ENCODE data around the gene KRTAP5-2. TPM values are rescaled to one million over a fixed set of nuclear protein-coding genes. Genes with fewer than 3 reads are reported as not detected.

The KRTAP5-2 gene
- total and polyA plus RNA-seq, 2 of the 4 experiments (the other 2 are of a cell fraction): not detected

GRCh38 chr11:1645357-1645821 lies 47.3 kb upstream of the KRTAP5-2 start:
- Histone ChIP-seq H2BK120ac (ENCODE audit: low read depth, low read length) (no peak overlapping the region), H3K27ac (ENCODE audit: insufficient read depth, low read length) (no peak overlapping the region), H2AK5ac (ENCODE audit: low read depth, low read length) (no peak overlapping the region), H3K79me1 (ENCODE audit: low read depth in 1 of 2, low read length in 2 of 2) (no peaks in the 10 kb centered on the region), H3K4me1 (ENCODE audit: control insufficient read depth, insufficient read depth, low read length) (no peaks in the 10 kb centered on the region), H3K36me3 (ENCODE audit: control insufficient read depth, insufficient read depth, low read length) (no peaks in the 10 kb centered on the region), H4K91ac (ENCODE audit: insufficient read depth, low read depth, low read length) (no peak overlapping the region), H3K14ac (replicated peaks; ENCODE audit: low read depth, low read length) (no peak overlapping the region), H3K4me2 (ENCODE audit: low read depth, low read length) (no peak overlapping the region), H4K5ac (ENCODE audit: low read depth, low read length) (no peak overlapping the region), H3K4me3 (ENCODE audit: insufficient read depth, low read depth, low read length) (no peak overlapping the region), H2BK5ac (ENCODE audit: low read depth, low read length, poor library complexity, severe bottlenecking) (no peak overlapping the region), H3K9ac (ENCODE audit: low read depth, low read length) (no peak overlapping the region), H3K9me3 (ENCODE audit: control insufficient read depth, insufficient read depth, low read length) (no peaks in the 10 kb centered on the region), H3K56ac (ENCODE audit: extremely low read depth, insufficient read depth, low read length) (no peak overlapping the region), H2BK15ac (ENCODE audit: low read depth, low read length) (no peak overlapping the region), H3K4ac (ENCODE audit: low read depth, low read length) (no peak overlapping the region), H3K23ac (ENCODE audit: low read depth, low read length) (no peak overlapping the region), H3K9me1 (ENCODE audit: insufficient read depth, low read length) (no peaks in the 10 kb centered on the region), H3K27me3 (ENCODE audit: control insufficient read depth, insufficient read depth, low read length) (peaks cover 33% of the 10 kb centered on the region), H4K8ac (ENCODE audit: low read depth in 2 of 2, low read length in 2 of 2) (no peak overlapping the region), H4K20me1 (ENCODE audit: insufficient read depth, low read length) (no peaks in the 10 kb centered on the region), H2AFZ (replicated peaks; ENCODE audit: low read length, poor library complexity) (no peak overlapping the region), H3K18ac (ENCODE audit: low read depth, low read length) (no peak overlapping the region), H2BK20ac (ENCODE audit: low read depth, low read length) (no peak overlapping the region), H2AK9ac (replicated peaks; ENCODE audit: low read depth, low read length, poor library complexity) (no peak overlapping the region)
- DNase-seq (no peak), ATAC-seq (ENCODE audit: low read depth) (no peak)
- dilution Hi-C loops (cut with HindIII; ENCODE audit: low sequenced_read_pairs, unreplicated experiment) (no loop called here), in situ Hi-C loops (cut with MboI; ENCODE audit: low sequenced_read_pairs) (no loop called here), intact Hi-C loops (cut with micrococcal nuclease) (no loop called here)
- ChIA-PET CTCF (interaction anchor here (0.6 kb wide), 1 partner anchor 188 kb away, joined by 3 read pairs; no protein-coding TSS in a partner anchor), POLR2A (ENCODE audit: unreplicated experiment) (no interaction called here)
- WGBS, 2 experiments (ENCODE audit: extremely low coverage in 2 of 2, insufficient read length in 1 of 2): 58% methylated on average over 3 of the region's 12 CpGs; no CpG with 5 or more reads in 1 of the 2 experiments
- no TSS peak for BruUV-seq (replicated peaks)
- TF ChIP-seq, protein P1, sequence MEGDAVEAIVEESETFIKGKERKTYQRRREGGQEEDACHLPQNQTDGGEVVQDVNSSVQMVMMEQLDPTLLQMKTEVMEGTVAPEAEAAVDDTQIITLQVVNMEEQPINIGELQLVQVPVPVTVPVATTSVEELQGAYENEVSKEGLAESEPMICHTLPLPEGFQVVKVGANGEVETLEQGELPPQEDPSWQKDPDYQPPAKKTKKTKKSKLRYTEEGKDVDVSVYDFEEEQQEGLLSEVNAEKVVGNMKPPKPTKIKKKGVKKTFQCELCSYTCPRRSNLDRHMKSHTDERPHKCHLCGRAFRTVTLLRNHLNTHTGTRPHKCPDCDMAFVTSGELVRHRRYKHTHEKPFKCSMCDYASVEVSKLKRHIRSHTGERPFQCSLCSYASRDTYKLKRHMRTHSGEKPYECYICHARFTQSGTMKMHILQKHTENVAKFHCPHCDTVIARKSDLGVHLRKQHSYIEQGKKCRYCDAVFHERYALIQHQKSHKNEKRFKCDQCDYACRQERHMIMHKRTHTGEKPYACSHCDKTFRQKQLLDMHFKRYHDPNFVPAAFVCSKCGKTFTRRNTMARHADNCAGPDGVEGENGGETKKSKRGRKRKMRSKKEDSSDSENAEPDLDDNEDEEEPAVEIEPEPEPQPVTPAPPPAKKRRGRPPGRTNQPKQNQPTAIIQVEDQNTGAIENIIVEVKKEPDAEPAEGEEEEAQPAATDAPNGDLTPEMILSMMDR (conservative IDR thresholded peaks at IDR 0.05; ENCODE audit: low read depth, low read length): no peak
- TF ChIP-seq RFX5 (IDR thresholded peaks at IDR 0.05; ENCODE audit: low read depth, low read length) (no peak), MAFK (IDR thresholded peaks at IDR 0.05; ENCODE audit: low read depth, low read length) (no peak), MAZ (IDR thresholded peaks at IDR 0.05; ENCODE audit: borderline replicate concordance, low read depth, low read length) (no peak), FOS (IDR thresholded peaks at IDR 0.05; ENCODE audit: low read depth, low read length) (no peak), CHD1 (IDR thresholded peaks at IDR 0.05; ENCODE audit: low read depth, low read length) (no peak), RCOR1 (IDR thresholded peaks at IDR 0.05; ENCODE audit: insufficient replicate concordance, low read length) (no peak), POLR2A (IDR thresholded peaks at IDR 0.05; ENCODE audit: low read depth, low read length) (no peak), CEBPB (IDR thresholded peaks at IDR 0.05; ENCODE audit: low read depth, low read length) (no peak), SMC3 (IDR thresholded peaks at IDR 0.05; ENCODE audit: low read depth, low read length) (no peak), RAD21 (IDR thresholded peaks at IDR 0.05; ENCODE audit: low read length) (no peak), NFE2L2 (IDR thresholded peaks at IDR 0.05; ENCODE audit: low read depth, low read length) (no peak), BHLHE40 (IDR thresholded peaks at IDR 0.05; ENCODE audit: low read depth, low read length) (no peak)
- TF ChIP-seq, protein P2, sequence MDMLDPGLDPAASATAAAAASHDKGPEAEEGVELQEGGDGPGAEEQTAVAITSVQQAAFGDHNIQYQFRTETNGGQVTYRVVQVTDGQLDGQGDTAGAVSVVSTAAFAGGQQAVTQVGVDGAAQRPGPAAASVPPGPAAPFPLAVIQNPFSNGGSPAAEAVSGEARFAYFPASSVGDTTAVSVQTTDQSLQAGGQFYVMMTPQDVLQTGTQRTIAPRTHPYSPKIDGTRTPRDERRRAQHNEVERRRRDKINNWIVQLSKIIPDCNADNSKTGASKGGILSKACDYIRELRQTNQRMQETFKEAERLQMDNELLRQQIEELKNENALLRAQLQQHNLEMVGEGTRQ (IDR thresholded peaks at IDR 0.05; ENCODE audit: low read depth, low read length): no peak
- TF ChIP-seq, protein P3, sequence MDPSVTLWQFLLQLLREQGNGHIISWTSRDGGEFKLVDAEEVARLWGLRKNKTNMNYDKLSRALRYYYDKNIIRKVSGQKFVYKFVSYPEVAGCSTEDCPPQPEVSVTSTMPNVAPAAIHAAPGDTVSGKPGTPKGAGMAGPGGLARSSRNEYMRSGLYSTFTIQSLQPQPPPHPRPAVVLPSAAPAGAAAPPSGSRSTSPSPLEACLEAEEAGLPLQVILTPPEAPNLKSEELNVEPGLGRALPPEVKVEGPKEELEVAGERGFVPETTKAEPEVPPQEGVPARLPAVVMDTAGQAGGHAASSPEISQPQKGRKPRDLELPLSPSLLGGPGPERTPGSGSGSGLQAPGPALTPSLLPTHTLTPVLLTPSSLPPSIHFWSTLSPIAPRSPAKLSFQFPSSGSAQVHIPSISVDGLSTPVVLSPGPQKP (IDR thresholded peaks at IDR 0.05; ENCODE audit: borderline replicate concordance, low read depth, low read length): no peak
